HEK293 (cell line): Measurements from ENCODE around the gene TFAP2C.

Experiments used
- BCL11A ChIP-seq: fragments of 450-650 bp; formaldehyde crosslinking; IDR thresholded peaks from 2 replicates; pipeline ENCODE4 v1.5.1; 2016; ENCODE audit warnings: low read depth, missing biosample characterization, missing genetic modification characterization
- PRDM1 ChIP-seq: fragments of 450-650 bp; formaldehyde crosslinking; IDR thresholded peaks from 2 replicates; pipeline ENCODE4; 2016; ENCODE audit warnings: missing biosample characterization, missing genetic modification characterization
- SALL2 ChIP-seq: fragments of 450-650 bp; formaldehyde crosslinking; IDR thresholded peaks from 2 replicates; pipeline ENCODE4 v1.5.0; 2017; ENCODE audit warnings: missing biosample characterization, mild to moderate bottlenecking, missing genetic modification characterization, borderline replicate concordance
- SCRT1 ChIP-seq: fragments of 450-650 bp; formaldehyde crosslinking; IDR thresholded peaks from 2 replicates; pipeline ENCODE4 v1.5.1; 2016; ENCODE audit warnings: missing biosample characterization, missing genetic modification characterization, borderline replicate concordance
- SCRT2 ChIP-seq: fragments of 450-650 bp; formaldehyde crosslinking; IDR thresholded peaks from 2 replicates; pipeline ENCODE4 v1.5.1; 2016; ENCODE audit warnings: missing biosample characterization, missing genetic modification characterization
- ZBTB7A ChIP-seq: fragments of 450-650 bp; formaldehyde crosslinking; IDR thresholded peaks from 2 replicates; pipeline ENCODE4 v1.5.1; 2016; ENCODE audit warnings: low read depth, missing biosample characterization, missing genetic modification characterization
- ZBTB8A ChIP-seq: fragments of 450-650 bp; formaldehyde crosslinking; IDR thresholded peaks from 2 replicates; pipeline ENCODE4 v1.5.1; 2016; ENCODE audit warnings: missing biosample characterization, missing genetic modification characterization
- ZFP41 ChIP-seq: fragments of 450-650 bp; formaldehyde crosslinking; IDR thresholded peaks from 2 replicates; pipeline ENCODE4 v1.5.1; 2016; ENCODE audit warnings: missing biosample characterization, missing genetic modification characterization, borderline replicate concordance
- ZNF146 ChIP-seq: fragments of 450-650 bp; formaldehyde crosslinking; IDR thresholded peaks from 2 replicates; pipeline ENCODE4 v1.5.1; 2016; ENCODE audit warnings: missing biosample characterization, missing genetic modification characterization
- ZNF16 ChIP-seq: fragments of 450-650 bp; formaldehyde crosslinking; IDR thresholded peaks from 2 replicates; pipeline ENCODE4 v1.5.1; 2016; ENCODE audit warnings: low read depth, missing biosample characterization, missing genetic modification characterization
- ZNF184 ChIP-seq: fragments of 450-650 bp; IDR thresholded peaks from 2 replicates; pipeline ENCODE4 v1.5.1; 2018; ENCODE audit warnings: missing biosample characterization, mild to moderate bottlenecking, missing genetic modification characterization
- ZNF335 ChIP-seq: fragments of 450-650 bp; formaldehyde crosslinking; conservative IDR thresholded peaks from 2 replicates; pipeline ENCODE4 v1.5.1; 2016; ENCODE audit warnings: missing biosample characterization, missing genetic modification characterization
- ZNF416 ChIP-seq: fragments of 450-650 bp; formaldehyde crosslinking; IDR thresholded peaks from 2 replicates; pipeline ENCODE4 v1.5.1; 2016; ENCODE audit warnings: missing biosample characterization, missing genetic modification characterization
- ZNF426 ChIP-seq: fragments of 450-650 bp; formaldehyde crosslinking; IDR thresholded peaks from 2 replicates; pipeline ENCODE4 v1.5.1; 2017; ENCODE audit warnings: missing biosample characterization, missing genetic modification characterization, mild to moderate bottlenecking, inconsistent platforms, moderate library complexity
- ZNF501 ChIP-seq: fragments of 450-650 bp; formaldehyde crosslinking; IDR thresholded peaks from 2 replicates; pipeline ENCODE4 v1.5.1; 2016; ENCODE audit warnings: missing biosample characterization, missing genetic modification characterization
- ZNF529 ChIP-seq: fragments of 450-650 bp; formaldehyde crosslinking; IDR thresholded peaks from 2 replicates; pipeline ENCODE4 v1.5.1; 2017; ENCODE audit warnings: missing genetic modification characterization, missing biosample characterization; ENCODE audit not compliant: insufficient replicate concordance
- ZNF530 ChIP-seq: fragments of 450-650 bp; formaldehyde crosslinking; IDR thresholded peaks from 2 replicates; pipeline ENCODE4 v1.5.1; 2016; ENCODE audit warnings: low read depth, missing biosample characterization, missing genetic modification characterization
- ZNF555 ChIP-seq: fragments of 450-650 bp; formaldehyde crosslinking; conservative IDR thresholded peaks from 2 replicates; pipeline ENCODE4 v1.5.1; 2017; ENCODE audit warnings: missing biosample characterization, mild to moderate bottlenecking, missing genetic modification characterization, inconsistent platforms
- ZNF585B ChIP-seq: fragments of 450-650 bp; formaldehyde crosslinking; IDR thresholded peaks from 2 replicates; pipeline ENCODE4 v1.5.1; 2016; ENCODE audit warnings: missing biosample characterization, missing genetic modification characterization
- ZNF626 ChIP-seq: fragments of 450-650 bp; sonication (Bioruptor Pico); formaldehyde crosslinking; IDR thresholded peaks from 2 replicates; pipeline ENCODE4 v1.5.1; 2018; ENCODE audit warnings: missing biosample characterization, missing genetic modification characterization, inconsistent platforms
- ZNF677 ChIP-seq: fragments of 450-650 bp; IDR thresholded peaks from 2 replicates; pipeline ENCODE4 v1.5.0; 2018; ENCODE audit warnings: missing biosample characterization, mild to moderate bottlenecking, missing genetic modification characterization, moderate library complexity
- ZNF701 ChIP-seq: fragments of 450-650 bp; formaldehyde crosslinking; IDR thresholded peaks from 2 replicates; pipeline ENCODE4 v1.5.1; 2016; ENCODE audit warnings: missing biosample characterization, missing genetic modification characterization
- ZNF776 ChIP-seq: fragments of 450-650 bp; formaldehyde crosslinking; IDR thresholded peaks from 2 replicates; pipeline ENCODE4 v1.5.0; 2017; ENCODE audit warnings: missing biosample characterization, missing genetic modification characterization, borderline replicate concordance
- TF ChIP-seq, protein P1 (sequence below): fragments of 450-650 bp; formaldehyde crosslinking; IDR thresholded peaks from 2 replicates; pipeline ENCODE4 v1.5.1; 2016; ENCODE audit warnings: missing biosample characterization, missing genetic modification characterization
- TF ChIP-seq, protein P2 (sequence below): fragments of 450-650 bp; formaldehyde crosslinking; IDR thresholded peaks from 2 replicates; pipeline ENCODE4 v1.5.1; 2016; ENCODE audit warnings: missing biosample characterization, missing genetic modification characterization, low read depth
- TF ChIP-seq, protein P3 (sequence below): IDR thresholded peaks from 2 replicates; pipeline ENCODE4 v1.6.1; 2011; ENCODE audit warnings: mild to moderate bottlenecking, low read depth, low read length, borderline replicate concordance
- TF ChIP-seq, protein P4 (sequence below): fragments of 450-650 bp; formaldehyde crosslinking; IDR thresholded peaks from 2 replicates; pipeline ENCODE4; 2016; ENCODE audit warnings: missing biosample characterization, missing genetic modification characterization
- TF ChIP-seq, protein P5 (sequence below): fragments of 450-650 bp; formaldehyde crosslinking; conservative IDR thresholded peaks from 2 replicates; pipeline ENCODE4 v1.5.1; 2016; ENCODE audit warnings: low read depth, missing biosample characterization, missing genetic modification characterization
- TF ChIP-seq, protein P6 (sequence below): fragments of 450-650 bp; formaldehyde crosslinking; IDR thresholded peaks from 2 replicates; pipeline ENCODE4 v1.5.1; 2016; ENCODE audit warnings: missing biosample characterization, missing genetic modification characterization

TFAP2C gene

DNA sequence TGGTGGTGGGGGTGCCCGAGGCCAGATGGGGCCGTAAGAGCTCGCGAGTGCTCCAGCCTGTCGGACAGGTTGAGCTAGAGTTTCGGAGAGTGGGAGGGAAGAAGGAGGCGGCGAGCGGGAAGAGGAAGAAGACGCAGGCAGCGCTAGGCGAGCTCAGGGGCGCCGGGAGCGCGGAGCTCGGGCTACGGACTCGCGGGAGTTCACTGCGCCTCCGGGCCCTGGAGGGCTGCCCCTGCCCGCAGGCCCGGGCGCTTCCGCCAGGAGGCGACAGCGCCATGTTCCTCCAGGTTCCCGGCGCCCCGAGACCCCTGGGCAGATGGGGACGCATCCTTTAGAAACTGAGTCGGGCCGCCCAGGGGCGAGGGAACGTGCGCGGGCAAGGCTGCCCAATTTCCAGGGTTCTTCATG is 984 bp downstream of the TFAP2C start (continued):
- TF ChIP-seq, protein P1, sequence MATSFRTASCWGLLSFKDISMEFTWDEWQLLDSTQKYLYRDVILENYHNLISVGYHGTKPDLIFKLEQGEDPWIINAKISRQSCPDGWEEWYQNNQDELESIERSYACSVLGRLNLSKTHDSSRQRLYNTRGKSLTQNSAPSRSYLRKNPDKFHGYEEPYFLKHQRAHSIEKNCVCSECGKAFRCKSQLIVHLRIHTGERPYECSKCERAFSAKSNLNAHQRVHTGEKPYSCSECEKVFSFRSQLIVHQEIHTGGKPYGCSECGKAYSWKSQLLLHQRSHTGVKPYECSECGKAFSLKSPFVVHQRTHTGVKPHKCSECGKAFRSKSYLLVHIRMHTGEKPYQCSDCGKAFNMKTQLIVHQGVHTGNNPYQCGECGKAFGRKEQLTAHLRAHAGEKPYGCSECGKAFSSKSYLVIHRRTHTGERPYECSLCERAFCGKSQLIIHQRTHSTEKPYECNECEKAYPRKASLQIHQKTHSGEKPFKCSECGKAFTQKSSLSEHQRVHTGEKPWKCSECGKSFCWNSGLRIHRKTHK (tag by site-specific recombination), result no peak
- TF ChIP-seq, protein P2, sequence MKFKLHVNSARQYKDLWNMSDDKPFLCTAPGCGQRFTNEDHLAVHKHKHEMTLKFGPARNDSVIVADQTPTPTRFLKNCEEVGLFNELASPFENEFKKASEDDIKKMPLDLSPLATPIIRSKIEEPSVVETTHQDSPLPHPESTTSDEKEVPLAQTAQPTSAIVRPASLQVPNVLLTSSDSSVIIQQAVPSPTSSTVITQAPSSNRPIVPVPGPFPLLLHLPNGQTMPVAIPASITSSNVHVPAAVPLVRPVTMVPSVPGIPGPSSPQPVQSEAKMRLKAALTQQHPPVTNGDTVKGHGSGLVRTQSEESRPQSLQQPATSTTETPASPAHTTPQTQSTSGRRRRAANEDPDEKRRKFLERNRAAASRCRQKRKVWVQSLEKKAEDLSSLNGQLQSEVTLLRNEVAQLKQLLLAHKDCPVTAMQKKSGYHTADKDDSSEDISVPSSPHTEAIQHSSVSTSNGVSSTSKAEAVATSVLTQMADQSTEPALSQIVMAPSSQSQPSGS (tag by site-specific recombination), result no peak
- TF ChIP-seq ZNF776 (no peak), BCL11A (tag by site-specific recombination) (no peak), ZBTB7A (tag by site-specific recombination) (no peak), ZNF16 (tag by site-specific recombination) (no peak), ZNF335 (tag by site-specific recombination) (peak; percentile 71), ZNF146 (tag by site-specific recombination) (no peak), ZNF426 (tag by site-specific recombination) (no peak), SCRT1 (tag by site-specific recombination) (no peak), PRDM1 (tag by site-specific recombination) (no peak), ZNF530 (tag by site-specific recombination) (no peak), SALL2 (tag by site-specific recombination) (no peak), ZNF416 (tag by site-specific recombination) (no peak), ZNF501 (tag by site-specific recombination) (no peak), ZNF529 (tag by site-specific recombination) (no peak), ZNF585B (tag by site-specific recombination) (no peak), ZNF701 (no peak), ZFP41 (tag by site-specific recombination) (no peak), ZNF677 (no peak), ZBTB8A (tag by site-specific recombination) (peak; percentile 89), SCRT2 (tag by site-specific recombination) (no peak), ZNF184 (tag by site-specific recombination) (no peak), ZNF626 (tag by site-specific recombination) (no peak), ZNF555 (tag by site-specific recombination) (no peak)
- TF ChIP-seq, protein P3, sequence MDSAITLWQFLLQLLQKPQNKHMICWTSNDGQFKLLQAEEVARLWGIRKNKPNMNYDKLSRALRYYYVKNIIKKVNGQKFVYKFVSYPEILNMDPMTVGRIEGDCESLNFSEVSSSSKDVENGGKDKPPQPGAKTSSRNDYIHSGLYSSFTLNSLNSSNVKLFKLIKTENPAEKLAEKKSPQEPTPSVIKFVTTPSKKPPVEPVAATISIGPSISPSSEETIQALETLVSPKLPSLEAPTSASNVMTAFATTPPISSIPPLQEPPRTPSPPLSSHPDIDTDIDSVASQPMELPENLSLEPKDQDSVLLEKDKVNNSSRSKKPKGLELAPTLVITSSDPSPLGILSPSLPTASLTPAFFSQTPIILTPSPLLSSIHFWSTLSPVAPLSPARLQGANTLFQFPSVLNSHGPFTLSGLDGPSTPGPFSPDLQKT, result no peak
- TF ChIP-seq, protein P4, sequence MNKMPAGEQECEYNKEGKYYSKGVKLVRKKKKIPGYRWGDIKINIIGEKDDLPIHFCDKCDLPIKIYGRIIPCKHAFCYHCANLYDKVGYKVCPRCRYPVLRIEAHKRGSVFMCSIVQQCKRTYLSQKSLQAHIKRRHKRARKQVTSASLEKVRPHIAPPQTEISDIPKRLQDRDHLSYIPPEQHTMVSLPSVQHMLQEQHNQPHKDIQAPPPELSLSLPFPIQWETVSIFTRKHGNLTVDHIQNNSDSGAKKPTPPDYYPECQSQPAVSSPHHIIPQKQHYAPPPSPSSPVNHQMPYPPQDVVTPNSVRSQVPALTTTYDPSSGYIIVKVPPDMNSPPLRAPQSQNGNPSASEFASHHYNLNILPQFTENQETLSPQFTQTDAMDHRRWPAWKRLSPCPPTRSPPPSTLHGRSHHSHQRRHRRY (tag by site-specific recombination), result no peak
- TF ChIP-seq, protein P5, sequence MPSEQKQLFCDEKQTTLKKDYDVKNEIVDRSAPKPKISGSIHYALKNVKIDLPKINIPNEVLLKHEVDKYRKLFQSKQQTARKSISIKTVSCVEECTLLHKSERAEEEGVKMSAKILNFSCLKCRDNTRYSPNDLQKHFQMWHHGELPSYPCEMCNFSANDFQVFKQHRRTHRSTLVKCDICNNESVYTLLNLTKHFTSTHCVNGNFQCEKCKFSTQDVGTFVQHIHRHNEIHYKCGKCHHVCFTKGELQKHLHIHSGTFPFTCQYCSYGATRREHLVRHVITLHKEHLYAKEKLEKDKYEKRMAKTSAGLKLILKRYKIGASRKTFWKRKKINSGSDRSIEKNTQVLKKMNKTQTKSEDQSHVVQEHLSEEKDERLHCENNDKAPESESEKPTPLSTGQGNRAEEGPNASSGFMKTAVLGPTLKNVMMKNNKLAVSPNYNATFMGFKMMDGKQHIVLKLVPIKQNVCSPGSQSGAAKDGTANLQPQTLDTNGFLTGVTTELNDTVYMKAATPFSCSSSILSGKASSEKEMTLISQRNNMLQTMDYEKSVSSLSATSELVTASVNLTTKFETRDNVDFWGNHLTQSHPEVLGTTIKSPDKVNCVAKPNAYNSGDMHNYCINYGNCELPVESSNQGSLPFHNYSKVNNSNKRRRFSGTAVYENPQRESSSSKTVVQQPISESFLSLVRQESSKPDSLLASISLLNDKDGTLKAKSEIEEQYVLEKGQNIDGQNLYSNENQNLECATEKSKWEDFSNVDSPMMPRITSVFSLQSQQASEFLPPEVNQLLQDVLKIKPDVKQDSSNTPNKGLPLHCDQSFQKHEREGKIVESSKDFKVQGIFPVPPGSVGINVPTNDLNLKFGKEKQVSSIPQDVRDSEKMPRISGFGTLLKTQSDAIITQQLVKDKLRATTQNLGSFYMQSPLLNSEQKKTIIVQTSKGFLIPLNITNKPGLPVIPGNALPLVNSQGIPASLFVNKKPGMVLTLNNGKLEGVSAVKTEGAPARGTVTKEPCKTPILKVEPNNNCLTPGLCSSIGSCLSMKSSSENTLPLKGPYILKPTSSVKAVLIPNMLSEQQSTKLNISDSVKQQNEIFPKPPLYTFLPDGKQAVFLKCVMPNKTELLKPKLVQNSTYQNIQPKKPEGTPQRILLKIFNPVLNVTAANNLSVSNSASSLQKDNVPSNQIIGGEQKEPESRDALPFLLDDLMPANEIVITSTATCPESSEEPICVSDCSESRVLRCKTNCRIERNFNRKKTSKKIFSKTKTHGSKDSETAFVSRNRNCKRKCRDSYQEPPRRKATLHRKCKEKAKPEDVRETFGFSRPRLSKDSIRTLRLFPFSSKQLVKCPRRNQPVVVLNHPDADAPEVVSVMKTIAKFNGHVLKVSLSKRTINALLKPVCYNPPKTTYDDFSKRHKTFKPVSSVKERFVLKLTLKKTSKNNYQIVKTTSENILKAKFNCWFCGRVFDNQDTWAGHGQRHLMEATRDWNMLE (tag by site-specific recombination), result no peak
- TF ChIP-seq, protein P6, sequence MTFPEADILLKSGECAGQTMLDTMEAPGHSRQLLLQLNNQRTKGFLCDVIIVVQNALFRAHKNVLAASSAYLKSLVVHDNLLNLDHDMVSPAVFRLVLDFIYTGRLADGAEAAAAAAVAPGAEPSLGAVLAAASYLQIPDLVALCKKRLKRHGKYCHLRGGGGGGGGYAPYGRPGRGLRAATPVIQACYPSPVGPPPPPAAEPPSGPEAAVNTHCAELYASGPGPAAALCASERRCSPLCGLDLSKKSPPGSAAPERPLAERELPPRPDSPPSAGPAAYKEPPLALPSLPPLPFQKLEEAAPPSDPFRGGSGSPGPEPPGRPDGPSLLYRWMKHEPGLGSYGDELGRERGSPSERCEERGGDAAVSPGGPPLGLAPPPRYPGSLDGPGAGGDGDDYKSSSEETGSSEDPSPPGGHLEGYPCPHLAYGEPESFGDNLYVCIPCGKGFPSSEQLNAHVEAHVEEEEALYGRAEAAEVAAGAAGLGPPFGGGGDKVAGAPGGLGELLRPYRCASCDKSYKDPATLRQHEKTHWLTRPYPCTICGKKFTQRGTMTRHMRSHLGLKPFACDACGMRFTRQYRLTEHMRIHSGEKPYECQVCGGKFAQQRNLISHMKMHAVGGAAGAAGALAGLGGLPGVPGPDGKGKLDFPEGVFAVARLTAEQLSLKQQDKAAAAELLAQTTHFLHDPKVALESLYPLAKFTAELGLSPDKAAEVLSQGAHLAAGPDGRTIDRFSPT, result no peak
